ENCODE data around the gene FLOT2. TPM values are rescaled to one million over a fixed set of nuclear protein-coding genes. Genes with fewer than 3 reads are reported as not detected.
A peak's percentile ranks its signal among the peaks of the same experiment; 100 is the strongest.

FLOT2 gene
- polyA plus RNA-seq, 1 of the 3 experiments (the other 2 are of a cell fraction) = 105 TPM

DNA sequence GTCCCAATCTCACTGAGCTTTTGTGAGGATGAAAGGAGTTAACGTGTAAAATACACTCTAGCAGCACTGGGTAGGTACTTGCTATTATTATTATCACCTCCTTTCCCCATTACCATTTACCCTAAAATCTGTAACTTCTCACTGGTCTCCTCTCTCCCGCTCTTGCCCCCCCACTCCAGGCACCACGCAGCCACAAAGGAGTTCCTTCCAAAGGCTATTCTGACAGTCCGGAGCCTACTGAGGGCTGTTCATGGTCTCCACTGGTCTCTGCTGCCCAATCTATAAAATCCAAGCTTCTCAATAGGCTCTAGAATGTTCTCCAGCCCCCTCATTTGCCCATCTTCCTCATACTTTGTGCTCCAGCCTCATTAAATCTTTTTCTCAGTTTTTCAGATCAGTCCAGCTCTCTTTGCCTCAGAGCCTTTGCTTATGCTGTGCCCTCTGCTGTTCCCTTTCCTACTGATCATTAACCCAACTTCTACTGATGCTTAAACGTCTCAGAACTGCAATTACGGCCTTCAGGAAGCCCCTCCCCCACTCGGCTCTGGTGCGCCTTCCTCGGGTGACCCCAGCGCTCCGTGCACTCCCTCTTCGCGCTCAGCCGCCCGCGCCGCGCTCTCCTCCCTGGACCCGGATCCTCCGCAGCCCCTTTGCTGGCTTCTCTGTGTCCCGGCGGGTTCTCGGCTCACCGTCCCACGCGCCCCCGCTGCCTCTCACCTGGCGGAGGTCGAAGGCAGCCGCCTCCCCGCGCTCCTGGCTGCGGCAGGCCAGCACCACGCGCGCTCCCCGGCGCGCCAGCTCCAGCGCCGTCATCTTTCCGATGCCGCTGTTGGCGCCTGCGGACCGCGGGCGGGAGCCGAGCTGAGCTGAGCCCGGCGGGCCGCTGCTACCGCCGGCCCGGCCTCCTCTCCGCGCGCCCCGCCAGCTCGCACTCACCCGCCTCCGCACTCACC is 4.6 kb upstream of the FLOT2 start:
- DNase-seq = peak; percentile 83
- Histone ChIP-seq H3K36me3 (replicated peaks in 1 of 2; ENCODE audit: control insufficient read depth in 1 of 2, insufficient read depth in 2 of 2, low read length in 1 of 2) (peaks cover 7 to 15% of the 10 kb centered on the region in 2 experiments), H3K27ac (ENCODE audit: low read depth in 2 of 2, low read length in 1 of 2) (peak overlapping the region; percentile 53 to 79), H3K9me2 (no peaks in the 10 kb centered on the region), H3K4me3 (ENCODE audit: low read depth in 2 of 2, low read length in 1 of 2) (peak overlapping the region; percentile 71 to 75), H3K27me3 (ENCODE audit: insufficient read depth) (no peaks in the 10 kb centered on the region), H3K4me1 (ENCODE audit: control insufficient read depth in 1 of 2, insufficient read depth in 2 of 2, low read depth in 1 of 2, low read length in 1 of 2) (peaks cover 6 to 18% of the 10 kb centered on the region in 2 experiments; a peak in 2 of 4 replicates), H4K20me1 (ENCODE audit: insufficient read depth) (no peaks in the 10 kb centered on the region), H3F3A (replicated peaks; ENCODE audit: insufficient read depth) (peaks cover 40% of the 10 kb centered on the region), H2AFZ (ENCODE audit: low read depth) (peak overlapping the region; percentile 95), H3K9me3 (no peaks in the 10 kb centered on the region), H3K9ac (peak overlapping the region; percentile 73), H3K79me2 (ENCODE audit: insufficient read depth) (peaks cover 24% of the 10 kb centered on the region), H3K4me2 (peak overlapping the region; percentile 98)
- TF ChIP-seq RCOR1 (IDR thresholded peaks at IDR 0.05; ENCODE audit: low read length) (peak; percentile 44; the same call in 1 of the 2 replicates), CHD2 (IDR thresholded peaks at IDR 0.05; ENCODE audit: low read length, partially characterized antibody) (peak; percentile 48), EZH2phosphoT487 (IDR thresholded peaks at IDR 0.05; ENCODE audit: borderline replicate concordance, low read depth) (no peak), RXRA (IDR thresholded peaks at IDR 0.05; ENCODE audit: borderline replicate concordance, low read depth) (no peak), FOXJ3 (CRISPR knock-in tag; IDR thresholded peaks at IDR 0.05) (no peak), EP300 (IDR thresholded peaks at IDR 0.05; ENCODE audit: borderline replicate concordance in 1 of 2, low read depth in 1 of 2, low read length in 1 of 2) (no peak), YY1 (IDR thresholded peaks at IDR 0.05; ENCODE audit: low read depth) (no peak), POLR2AphosphoS5 (IDR thresholded peaks at IDR 0.05; ENCODE audit: low read depth, low read length) (no peak), TAF1 (IDR thresholded peaks at IDR 0.05; ENCODE audit: borderline replicate concordance, low read depth, low read length) (no peak), RFX5 (IDR thresholded peaks at IDR 0.05; ENCODE audit: low read length) (no peak), MEF2A (IDR thresholded peaks at IDR 0.05; ENCODE audit: borderline replicate concordance, low read depth) (no peak), SIN3A (IDR thresholded peaks at IDR 0.05; ENCODE audit: borderline replicate concordance, low read depth, low read length) (no peak), FOSL2 (IDR thresholded peaks at IDR 0.05; ENCODE audit: borderline replicate concordance, low read depth) (no peak), GABPA (IDR thresholded peaks at IDR 0.05; ENCODE audit: low read depth) (no peak), JUND (IDR thresholded peaks at IDR 0.05) (no peak)
- TF ChIP-seq, protein P1, sequence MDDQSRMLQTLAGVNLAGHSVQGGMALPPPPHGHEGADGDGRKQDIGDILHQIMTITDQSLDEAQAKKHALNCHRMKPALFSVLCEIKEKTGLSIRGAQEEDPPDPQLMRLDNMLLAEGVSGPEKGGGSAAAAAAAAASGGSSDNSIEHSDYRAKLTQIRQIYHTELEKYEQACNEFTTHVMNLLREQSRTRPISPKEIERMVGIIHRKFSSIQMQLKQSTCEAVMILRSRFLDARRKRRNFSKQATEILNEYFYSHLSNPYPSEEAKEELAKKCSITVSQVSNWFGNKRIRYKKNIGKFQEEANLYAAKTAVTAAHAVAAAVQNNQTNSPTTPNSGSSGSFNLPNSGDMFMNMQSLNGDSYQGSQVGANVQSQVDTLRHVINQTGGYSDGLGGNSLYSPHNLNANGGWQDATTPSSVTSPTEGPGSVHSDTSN (IDR thresholded peaks at IDR 0.05) = no peak
- TF ChIP-seq, protein P2, sequence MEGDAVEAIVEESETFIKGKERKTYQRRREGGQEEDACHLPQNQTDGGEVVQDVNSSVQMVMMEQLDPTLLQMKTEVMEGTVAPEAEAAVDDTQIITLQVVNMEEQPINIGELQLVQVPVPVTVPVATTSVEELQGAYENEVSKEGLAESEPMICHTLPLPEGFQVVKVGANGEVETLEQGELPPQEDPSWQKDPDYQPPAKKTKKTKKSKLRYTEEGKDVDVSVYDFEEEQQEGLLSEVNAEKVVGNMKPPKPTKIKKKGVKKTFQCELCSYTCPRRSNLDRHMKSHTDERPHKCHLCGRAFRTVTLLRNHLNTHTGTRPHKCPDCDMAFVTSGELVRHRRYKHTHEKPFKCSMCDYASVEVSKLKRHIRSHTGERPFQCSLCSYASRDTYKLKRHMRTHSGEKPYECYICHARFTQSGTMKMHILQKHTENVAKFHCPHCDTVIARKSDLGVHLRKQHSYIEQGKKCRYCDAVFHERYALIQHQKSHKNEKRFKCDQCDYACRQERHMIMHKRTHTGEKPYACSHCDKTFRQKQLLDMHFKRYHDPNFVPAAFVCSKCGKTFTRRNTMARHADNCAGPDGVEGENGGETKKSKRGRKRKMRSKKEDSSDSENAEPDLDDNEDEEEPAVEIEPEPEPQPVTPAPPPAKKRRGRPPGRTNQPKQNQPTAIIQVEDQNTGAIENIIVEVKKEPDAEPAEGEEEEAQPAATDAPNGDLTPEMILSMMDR (IDR thresholded peaks at IDR 0.05) = no peak
- TF ChIP-seq, protein P3, sequence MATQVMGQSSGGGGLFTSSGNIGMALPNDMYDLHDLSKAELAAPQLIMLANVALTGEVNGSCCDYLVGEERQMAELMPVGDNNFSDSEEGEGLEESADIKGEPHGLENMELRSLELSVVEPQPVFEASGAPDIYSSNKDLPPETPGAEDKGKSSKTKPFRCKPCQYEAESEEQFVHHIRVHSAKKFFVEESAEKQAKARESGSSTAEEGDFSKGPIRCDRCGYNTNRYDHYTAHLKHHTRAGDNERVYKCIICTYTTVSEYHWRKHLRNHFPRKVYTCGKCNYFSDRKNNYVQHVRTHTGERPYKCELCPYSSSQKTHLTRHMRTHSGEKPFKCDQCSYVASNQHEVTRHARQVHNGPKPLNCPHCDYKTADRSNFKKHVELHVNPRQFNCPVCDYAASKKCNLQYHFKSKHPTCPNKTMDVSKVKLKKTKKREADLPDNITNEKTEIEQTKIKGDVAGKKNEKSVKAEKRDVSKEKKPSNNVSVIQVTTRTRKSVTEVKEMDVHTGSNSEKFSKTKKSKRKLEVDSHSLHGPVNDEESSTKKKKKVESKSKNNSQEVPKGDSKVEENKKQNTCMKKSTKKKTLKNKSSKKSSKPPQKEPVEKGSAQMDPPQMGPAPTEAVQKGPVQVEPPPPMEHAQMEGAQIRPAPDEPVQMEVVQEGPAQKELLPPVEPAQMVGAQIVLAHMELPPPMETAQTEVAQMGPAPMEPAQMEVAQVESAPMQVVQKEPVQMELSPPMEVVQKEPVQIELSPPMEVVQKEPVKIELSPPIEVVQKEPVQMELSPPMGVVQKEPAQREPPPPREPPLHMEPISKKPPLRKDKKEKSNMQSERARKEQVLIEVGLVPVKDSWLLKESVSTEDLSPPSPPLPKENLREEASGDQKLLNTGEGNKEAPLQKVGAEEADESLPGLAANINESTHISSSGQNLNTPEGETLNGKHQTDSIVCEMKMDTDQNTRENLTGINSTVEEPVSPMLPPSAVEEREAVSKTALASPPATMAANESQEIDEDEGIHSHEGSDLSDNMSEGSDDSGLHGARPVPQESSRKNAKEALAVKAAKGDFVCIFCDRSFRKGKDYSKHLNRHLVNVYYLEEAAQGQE (IDR thresholded peaks at IDR 0.05; ENCODE audit: low read depth, low read length) = no peak
- TF ChIP-seq, protein P4, sequence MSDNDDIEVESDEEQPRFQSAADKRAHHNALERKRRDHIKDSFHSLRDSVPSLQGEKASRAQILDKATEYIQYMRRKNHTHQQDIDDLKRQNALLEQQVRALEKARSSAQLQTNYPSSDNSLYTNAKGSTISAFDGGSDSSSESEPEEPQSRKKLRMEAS (IDR thresholded peaks at IDR 0.05; ENCODE audit: low read depth) = peak; percentile 16; the same call in 1 of the 2 replicates
- TF ChIP-seq, protein P5, sequence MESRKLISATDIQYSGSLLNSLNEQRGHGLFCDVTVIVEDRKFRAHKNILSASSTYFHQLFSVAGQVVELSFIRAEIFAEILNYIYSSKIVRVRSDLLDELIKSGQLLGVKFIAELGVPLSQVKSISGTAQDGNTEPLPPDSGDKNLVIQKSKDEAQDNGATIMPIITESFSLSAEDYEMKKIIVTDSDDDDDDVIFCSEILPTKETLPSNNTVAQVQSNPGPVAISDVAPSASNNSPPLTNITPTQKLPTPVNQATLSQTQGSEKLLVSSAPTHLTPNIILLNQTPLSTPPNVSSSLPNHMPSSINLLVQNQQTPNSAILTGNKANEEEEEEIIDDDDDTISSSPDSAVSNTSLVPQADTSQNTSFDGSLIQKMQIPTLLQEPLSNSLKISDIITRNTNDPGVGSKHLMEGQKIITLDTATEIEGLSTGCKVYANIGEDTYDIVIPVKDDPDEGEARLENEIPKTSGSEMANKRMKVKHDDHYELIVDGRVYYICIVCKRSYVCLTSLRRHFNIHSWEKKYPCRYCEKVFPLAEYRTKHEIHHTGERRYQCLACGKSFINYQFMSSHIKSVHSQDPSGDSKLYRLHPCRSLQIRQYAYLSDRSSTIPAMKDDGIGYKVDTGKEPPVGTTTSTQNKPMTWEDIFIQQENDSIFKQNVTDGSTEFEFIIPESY (IDR thresholded peaks at IDR 0.05; ENCODE audit: borderline replicate concordance, low read depth) = no peak
- ChIA-PET CTCF (interaction anchor here (0.6 to 9.0 kb wide), 33 partner anchors 10 to 485 kb away, joined by 3 to 95 read pairs (median 4); partner anchors contain the start of genes ERAL1, NEK8, PROCA1 and RPL23A), POLR2A (interaction anchor here (0.9 to 1.0 kb wide), 2 partner anchors 138 to 174 kb away, joined by 3 read pairs; no protein-coding TSS in a partner anchor)
- 10% methylated on average over 31 of the region's 62 CpGs for WGBS (ENCODE audit: low lambda C conversion rate)
